ENCODE results near the gene ABCA9.

Gene ABCA9

DNA sequence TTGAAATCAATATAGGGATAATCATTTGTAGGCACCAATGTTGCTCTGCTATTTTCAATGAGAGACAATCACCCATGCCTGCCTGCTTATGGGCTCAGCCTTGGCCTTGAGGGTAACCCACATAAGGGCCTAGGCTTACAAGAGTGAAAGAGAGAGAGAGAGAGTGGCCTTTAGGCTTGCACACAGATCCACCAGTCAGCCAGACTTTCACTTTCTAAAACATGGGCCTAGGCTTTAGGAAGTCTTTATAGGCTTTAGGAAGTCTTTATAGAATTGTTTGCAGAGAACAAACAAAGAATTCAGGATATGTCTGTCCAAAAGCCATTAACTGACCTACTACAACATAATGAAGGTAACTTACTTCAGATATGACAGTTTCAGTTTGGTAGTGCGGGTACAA, 3.4 kb downstream of the ABCA9 start:
- TF ChIP-seq POLR2A (IDR thresholded peaks at IDR 0.05; ENCODE audit: extremely low read depth, insufficient read length) = no peak
- no peak for TF ChIP-seq MYC (IDR thresholded peaks at IDR 0.05; ENCODE audit: low read depth, low read length)
- TF ChIP-seq, protein P1, sequence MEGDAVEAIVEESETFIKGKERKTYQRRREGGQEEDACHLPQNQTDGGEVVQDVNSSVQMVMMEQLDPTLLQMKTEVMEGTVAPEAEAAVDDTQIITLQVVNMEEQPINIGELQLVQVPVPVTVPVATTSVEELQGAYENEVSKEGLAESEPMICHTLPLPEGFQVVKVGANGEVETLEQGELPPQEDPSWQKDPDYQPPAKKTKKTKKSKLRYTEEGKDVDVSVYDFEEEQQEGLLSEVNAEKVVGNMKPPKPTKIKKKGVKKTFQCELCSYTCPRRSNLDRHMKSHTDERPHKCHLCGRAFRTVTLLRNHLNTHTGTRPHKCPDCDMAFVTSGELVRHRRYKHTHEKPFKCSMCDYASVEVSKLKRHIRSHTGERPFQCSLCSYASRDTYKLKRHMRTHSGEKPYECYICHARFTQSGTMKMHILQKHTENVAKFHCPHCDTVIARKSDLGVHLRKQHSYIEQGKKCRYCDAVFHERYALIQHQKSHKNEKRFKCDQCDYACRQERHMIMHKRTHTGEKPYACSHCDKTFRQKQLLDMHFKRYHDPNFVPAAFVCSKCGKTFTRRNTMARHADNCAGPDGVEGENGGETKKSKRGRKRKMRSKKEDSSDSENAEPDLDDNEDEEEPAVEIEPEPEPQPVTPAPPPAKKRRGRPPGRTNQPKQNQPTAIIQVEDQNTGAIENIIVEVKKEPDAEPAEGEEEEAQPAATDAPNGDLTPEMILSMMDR (IDR thresholded peaks at IDR 0.05; ENCODE audit: low read depth, low read length) = no peak
- no peak for DNase-seq (ENCODE audit: low read depth)
- no peak overlapping the region for H3K4me3 ChIP-seq (ENCODE audit: low read depth, low read length)

DNA sequence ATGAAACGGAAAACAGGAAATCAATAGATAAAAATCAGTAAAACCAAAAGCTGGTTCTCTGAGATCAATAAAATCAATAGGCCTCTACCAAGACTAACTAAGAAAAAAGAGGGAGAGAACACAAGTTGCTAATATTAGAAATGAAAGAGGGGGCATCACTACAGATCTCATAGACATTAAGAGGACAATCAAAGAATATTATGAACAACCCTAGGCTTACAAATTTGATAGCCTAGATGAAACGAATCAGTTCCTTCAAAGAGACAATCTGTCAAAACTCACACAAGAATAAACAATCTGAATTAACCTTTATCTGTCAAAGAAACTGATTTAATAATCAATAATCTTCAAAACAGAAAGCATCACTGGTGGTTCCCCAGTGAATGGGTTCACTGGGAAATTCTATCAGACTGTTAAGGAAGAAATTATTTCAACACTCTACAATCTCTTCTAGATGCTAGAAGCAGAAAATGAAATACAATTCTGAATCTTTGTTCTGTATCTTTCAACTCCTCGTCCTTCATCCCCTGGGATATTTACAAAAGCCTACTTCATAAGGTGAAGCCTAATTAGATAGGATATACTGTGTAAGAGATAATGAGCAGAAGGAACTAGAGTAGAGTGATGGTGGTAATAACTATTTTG, 4.4 kb downstream of the ABCA9 start:
- no peak overlapping the region for H3K4me3 ChIP-seq (ENCODE audit: low read depth, low read length)
- DNase-seq (ENCODE audit: low read depth) = no peak
- TF ChIP-seq POLR2A (IDR thresholded peaks at IDR 0.05; ENCODE audit: extremely low read depth, insufficient read length) (no peak), MYC (IDR thresholded peaks at IDR 0.05; ENCODE audit: low read depth, low read length) (no peak)
- TF ChIP-seq, protein P1 (IDR thresholded peaks at IDR 0.05; ENCODE audit: low read depth, low read length) = no peak
- TF ChIP-seq, protein P2, sequence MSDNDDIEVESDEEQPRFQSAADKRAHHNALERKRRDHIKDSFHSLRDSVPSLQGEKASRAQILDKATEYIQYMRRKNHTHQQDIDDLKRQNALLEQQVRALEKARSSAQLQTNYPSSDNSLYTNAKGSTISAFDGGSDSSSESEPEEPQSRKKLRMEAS (IDR thresholded peaks at IDR 0.05; ENCODE audit: low read depth, low read length) = no peak

DNA sequence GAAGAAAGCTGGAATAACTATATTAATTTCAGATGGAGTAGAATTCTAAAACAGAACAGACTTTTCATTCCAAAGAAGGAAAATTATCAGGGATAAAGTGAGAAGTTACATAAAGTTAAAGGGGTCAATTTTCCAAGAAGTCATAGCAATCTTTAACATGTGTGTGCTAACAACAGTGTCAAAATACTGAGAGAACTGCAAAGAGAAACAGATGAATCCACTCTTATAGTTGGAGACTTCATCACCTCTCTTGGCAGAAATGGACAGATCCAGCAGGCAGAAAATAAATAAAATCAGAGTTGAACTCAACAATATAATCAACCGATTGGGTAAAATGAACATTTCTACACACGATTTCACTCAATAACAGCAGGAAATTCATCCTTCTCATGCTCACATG, 5.4 kb downstream of the ABCA9 start:
- DNase-seq (ENCODE audit: low read depth) = no peak
- H3K4me3 ChIP-seq (ENCODE audit: low read depth, low read length) = no peak overlapping the region
- TF ChIP-seq MYC (IDR thresholded peaks at IDR 0.05; ENCODE audit: low read depth, low read length) = no peak
- TF ChIP-seq, protein P1 (IDR thresholded peaks at IDR 0.05; ENCODE audit: low read depth, low read length) = no peak
- no peak for TF ChIP-seq POLR2A (IDR thresholded peaks at IDR 0.05; ENCODE audit: extremely low read depth, insufficient read length)
- TF ChIP-seq, protein P2 (IDR thresholded peaks at IDR 0.05; ENCODE audit: low read depth, low read length) = no peak

DNA sequence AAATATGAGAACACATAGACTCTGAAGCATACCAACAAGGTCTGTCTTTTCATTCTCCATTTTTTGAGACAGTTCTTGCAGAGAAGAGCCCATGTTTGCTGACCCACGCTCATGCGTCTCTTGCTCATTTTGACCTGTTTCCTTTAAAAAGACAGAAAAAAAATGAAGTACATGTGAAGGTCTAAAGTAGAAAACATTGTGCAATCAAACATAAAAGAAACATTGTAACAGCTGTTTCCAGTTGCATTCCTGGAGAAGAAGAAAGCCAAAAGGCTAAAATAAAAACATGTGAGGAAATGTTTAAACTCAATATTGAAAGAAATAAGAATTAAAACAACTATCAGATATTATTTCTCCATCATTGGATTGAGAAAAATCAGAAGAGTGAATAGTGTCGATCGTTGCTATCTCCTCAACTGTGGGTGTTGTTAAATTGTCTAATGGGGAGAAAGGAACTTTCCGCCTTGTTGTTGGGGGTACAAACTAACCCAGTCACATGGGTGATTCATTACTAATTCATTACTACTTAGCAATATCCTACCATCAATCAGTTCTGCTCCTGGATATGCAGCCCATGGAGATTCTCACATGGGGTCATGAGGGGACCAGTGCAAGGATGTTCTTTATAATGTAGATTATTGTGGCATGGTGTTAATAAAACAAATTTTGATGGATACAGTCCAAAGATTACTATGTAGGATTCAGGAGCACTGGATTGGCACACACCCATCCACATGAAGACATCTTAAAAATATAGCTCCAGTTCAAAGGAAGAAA, 9.5 kb downstream of the ABCA9 start:
- no peak overlapping the region for H3K4me3 ChIP-seq (ENCODE audit: low read depth, low read length)
- TF ChIP-seq POLR2A (IDR thresholded peaks at IDR 0.05; ENCODE audit: extremely low read depth, insufficient read length) = no peak
- TF ChIP-seq, protein P2 (IDR thresholded peaks at IDR 0.05; ENCODE audit: low read depth, low read length) = no peak
- DNase-seq (ENCODE audit: low read depth) = no peak

DNA sequence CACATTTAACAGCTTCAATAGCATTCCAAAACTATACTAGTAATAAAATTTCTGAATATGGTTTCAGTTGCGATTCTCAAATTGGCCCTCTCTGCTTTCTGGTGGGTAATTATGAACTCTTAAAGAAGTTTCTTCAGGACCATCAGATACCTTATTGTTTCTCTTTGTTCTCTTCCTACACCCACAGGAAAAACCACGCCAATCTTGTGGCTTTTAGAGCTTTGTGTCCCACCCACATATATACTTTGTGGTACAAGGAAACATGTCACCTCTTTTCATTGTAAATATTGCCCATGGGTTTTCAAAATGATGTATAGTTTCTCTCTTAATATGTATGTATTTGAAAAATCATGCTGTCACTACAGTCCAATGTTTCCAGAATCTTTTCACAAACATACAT, 12.1 kb downstream of the ABCA9 start:
- peak; percentile 19 for DNase-seq (ENCODE audit: low read depth)
- TF ChIP-seq, protein P2 (IDR thresholded peaks at IDR 0.05; ENCODE audit: low read depth, low read length) = no peak
- TF ChIP-seq MYC (IDR thresholded peaks at IDR 0.05; ENCODE audit: low read depth, low read length) (no peak), POLR2A (IDR thresholded peaks at IDR 0.05; ENCODE audit: extremely low read depth, insufficient read length) (no peak)
- TF ChIP-seq, protein P1 (IDR thresholded peaks at IDR 0.05; ENCODE audit: low read depth, low read length) = no peak

More for the DNA sequence above, 12.1 kb downstream of the ABCA9 start:
- H3K4me3 ChIP-seq (ENCODE audit: low read depth, low read length) = no peak overlapping the region

Data from NB4 (cell line).